Muscle layer of colon (tissue), 2 donors: Measurements from ENCODE around the gene ETV6.
A peak's percentile ranks its signal among the peaks of the same experiment; 100 is the strongest.

Source experiments
- H3K27ac ChIP-seq: one replicate; pipeline ENCODE4 v1.7.0; 2013; ENCODE audit warnings: low read depth, mild to moderate bottlenecking, low read length, moderate library complexity
- H3K27me3 ChIP-seq, 2 donors: one replicate each; pipeline ENCODE4 v1.7.0; 2013; ENCODE audit warnings: low read length in 2 of 2, mild to moderate bottlenecking in 2 of 2; ENCODE audit not compliant: insufficient read depth in 2 of 2, control insufficient read depth in 1 of 2
- H3K36me3 ChIP-seq: one replicate; pipeline ENCODE4 v1.7.0; 2013; ENCODE audit warnings: mild to moderate bottlenecking, low read length; ENCODE audit not compliant: insufficient read depth
- H3K4me1 ChIP-seq: one replicate; pipeline ENCODE4 v1.7.0; 2013; ENCODE audit warnings: mild to moderate bottlenecking, low read length; ENCODE audit not compliant: insufficient read depth
- H3K4me3 ChIP-seq, 2 donors: one replicate each; pipeline ENCODE4 v1.7.0; 2013; ENCODE audit warnings: low read length in 2 of 2, low read depth in 1 of 2, mild to moderate bottlenecking in 1 of 2, moderate library complexity in 1 of 2
- H3K9ac ChIP-seq: one replicate; pipeline ENCODE4 v1.7.0; 2013; ENCODE audit warnings: low read length
- H3K9me3 ChIP-seq: one replicate; pipeline ENCODE4 v1.7.0; 2013; ENCODE audit warnings: mild to moderate bottlenecking, low read length
- donor health status: abdominal sarcoma.
- donor health status: Adenocarcinoma of cecum.

The ETV6 gene

GRCh38 chr12:11787933-11788849 is 138.7 kb downstream of the ETV6 start:
- H3K27me3 ChIP-seq, result no peaks in the 10 kb centered on the region
- H3K9ac ChIP-seq, result no peak overlapping the region
- H3K9me3 ChIP-seq, result no peaks in the 10 kb centered on the region
- H3K4me3 ChIP-seq, result no peak overlapping the region
- no peak overlapping the region for H3K27ac ChIP-seq
- no peaks in the 10 kb centered on the region for H3K36me3 ChIP-seq
- H3K4me1 ChIP-seq, result peaks cover 46% of the 10 kb centered on the region

GRCh38 chr12:11793921-11794710 is 144.6 kb downstream of the ETV6 start:
- H3K27ac ChIP-seq, result peak overlapping the region; percentile 86
- H3K27me3 ChIP-seq, result no peaks in the 10 kb centered on the region
- H3K9me3 ChIP-seq, result no peaks in the 10 kb centered on the region
- H3K9ac ChIP-seq, result peak overlapping the region; percentile 55
- H3K36me3 ChIP-seq, result no peaks in the 10 kb centered on the region
- H3K4me3 ChIP-seq, result peak overlapping the region; percentile 17 to 43
- peaks cover 62% of the 10 kb centered on the region for H3K4me1 ChIP-seq

- Histone ChIP-seq H3K4me1 (peaks cover 64% of the 10 kb centered on the region), H3K27ac (peak overlapping the region; percentile 86), H3K9ac (no peak overlapping the region), H3K4me3 (no peak overlapping the region), H3K27me3 (no peaks in the 10 kb centered on the region), H3K9me3 (no peaks in the 10 kb centered on the region), H3K36me3 (no peaks in the 10 kb centered on the region)
These were observed 145.3 kb downstream of the ETV6 start for GRCh38 chr12:11794751-11795150.

- no peak overlapping the region for H3K4me3 ChIP-seq
- no peak overlapping the region for H3K9ac ChIP-seq
These were observed 145.9 kb downstream of the ETV6 start for GRCh38 chr12:11795192-11795912.

GRCh38 chr12:11795913-11796459 is 146.5 kb downstream of the ETV6 start:
- no peaks in the 10 kb centered on the region for H3K9me3 ChIP-seq
- no peak overlapping the region for H3K4me3 ChIP-seq
- H3K4me1 ChIP-seq, result peaks cover 59% of the 10 kb centered on the region
- no peaks in the 10 kb centered on the region for H3K27me3 ChIP-seq
- no peak overlapping the region for H3K27ac ChIP-seq
- H3K36me3 ChIP-seq, result no peaks in the 10 kb centered on the region
- H3K9ac ChIP-seq, result no peak overlapping the region

More at GRCh38 chr12:11795192-11795912, 145.9 kb downstream of the ETV6 start:
- Histone ChIP-seq H3K9me3 (no peaks in the 10 kb centered on the region), H3K27ac (no peak overlapping the region), H3K36me3 (no peaks in the 10 kb centered on the region), H3K27me3 (no peaks in the 10 kb centered on the region), H3K4me1 (peaks cover 64% of the 10 kb centered on the region)

- Histone ChIP-seq H3K27me3 (no peaks in the 10 kb centered on the region), H3K27ac (no peak overlapping the region)
These were observed 147.9 kb downstream of the ETV6 start for GRCh38 chr12:11797317-11797913.

GRCh38 chr12:11798006-11798708 is 148.7 kb downstream of the ETV6 start:
- H3K9me3 ChIP-seq, result no peaks in the 10 kb centered on the region
- no peaks in the 10 kb centered on the region for H3K27me3 ChIP-seq
- peaks cover 68% of the 10 kb centered on the region for H3K4me1 ChIP-seq
- H3K36me3 ChIP-seq, result no peaks in the 10 kb centered on the region
- H3K9ac ChIP-seq, result no peak overlapping the region
- H3K4me3 ChIP-seq, result no peak overlapping the region
- H3K27ac ChIP-seq, result peak overlapping the region; percentile 19

More at GRCh38 chr12:11797317-11797913, 147.9 kb downstream of the ETV6 start:
- Histone ChIP-seq H3K9me3 (no peaks in the 10 kb centered on the region), H3K9ac (no peak overlapping the region), H3K36me3 (no peaks in the 10 kb centered on the region), H3K4me3 (no peak overlapping the region), H3K4me1 (peaks cover 64% of the 10 kb centered on the region)

- Histone ChIP-seq H3K4me3 (no peak overlapping the region), H3K27me3 (no peaks in the 10 kb centered on the region), H3K4me1 (peaks cover 60% of the 10 kb centered on the region), H3K36me3 (no peaks in the 10 kb centered on the region), H3K9me3 (no peaks in the 10 kb centered on the region), H3K27ac (no peak overlapping the region), H3K9ac (no peak overlapping the region)
These were observed 149.5 kb downstream of the ETV6 start for GRCh38 chr12:11798856-11799501.

- H3K27ac ChIP-seq, result no peak overlapping the region
- peaks cover 55% of the 10 kb centered on the region for H3K4me1 ChIP-seq
- H3K27me3 ChIP-seq, result no peaks in the 10 kb centered on the region
- no peaks in the 10 kb centered on the region for H3K36me3 ChIP-seq
- no peak overlapping the region for H3K4me3 ChIP-seq
- H3K9ac ChIP-seq, result no peak overlapping the region
- H3K9me3 ChIP-seq, result no peaks in the 10 kb centered on the region
These were observed 150.0 kb downstream of the ETV6 start for GRCh38 chr12:11799502-11799873.

- no peaks in the 10 kb centered on the region for H3K36me3 ChIP-seq
- no peak overlapping the region for H3K4me3 ChIP-seq
- no peak overlapping the region for H3K27ac ChIP-seq
- H3K9me3 ChIP-seq, result no peaks in the 10 kb centered on the region
- no peaks in the 10 kb centered on the region for H3K27me3 ChIP-seq
- no peak overlapping the region for H3K9ac ChIP-seq
- H3K4me1 ChIP-seq, result peaks cover 45% of the 10 kb centered on the region
These were observed 152.2 kb downstream of the ETV6 start for GRCh38 chr12:11801643-11802042.
